GM21367 (cell line): Measurements from ENCODE around the gene RYR2.

Source experiments
- ATAC-seq: cut with Tn5 transposase; IDR thresholded peaks from one replicate; pipeline ENCODE4 v1.9.1; 2021; ENCODE audit not compliant: unreplicated experiment

Gene RYR2

GRCh38 chr1:237701534-237701933, 659.5 kb downstream of the RYR2 start:
- ATAC-seq, result no peak

GRCh38 chr1:237702161-237702560, 660.2 kb downstream of the RYR2 start:
- ATAC-seq, result no peak

DNA sequence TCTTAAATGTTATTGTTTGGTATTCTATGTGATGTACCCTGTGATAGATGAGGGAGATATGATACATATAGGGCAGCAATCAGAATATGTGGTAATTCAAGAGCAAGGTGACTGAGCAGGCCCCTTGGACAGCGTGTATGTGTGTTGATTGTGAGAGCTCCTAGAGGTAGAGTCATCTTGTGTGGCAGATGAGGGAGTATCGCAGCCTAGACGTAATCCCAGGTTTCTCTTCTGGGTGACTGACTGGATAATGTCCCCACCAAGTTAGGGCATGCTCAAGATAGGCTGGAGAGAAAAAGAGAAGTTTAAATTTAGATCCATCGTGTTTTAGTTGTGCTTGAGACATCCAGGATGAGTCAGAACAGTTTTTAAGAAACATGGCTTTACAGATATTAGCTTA, 663.5 kb downstream of the RYR2 start:
- ATAC-seq, result no peak

GRCh38 chr1:237709355-237709754, 667.4 kb downstream of the RYR2 start:
- no peak for ATAC-seq

DNA sequence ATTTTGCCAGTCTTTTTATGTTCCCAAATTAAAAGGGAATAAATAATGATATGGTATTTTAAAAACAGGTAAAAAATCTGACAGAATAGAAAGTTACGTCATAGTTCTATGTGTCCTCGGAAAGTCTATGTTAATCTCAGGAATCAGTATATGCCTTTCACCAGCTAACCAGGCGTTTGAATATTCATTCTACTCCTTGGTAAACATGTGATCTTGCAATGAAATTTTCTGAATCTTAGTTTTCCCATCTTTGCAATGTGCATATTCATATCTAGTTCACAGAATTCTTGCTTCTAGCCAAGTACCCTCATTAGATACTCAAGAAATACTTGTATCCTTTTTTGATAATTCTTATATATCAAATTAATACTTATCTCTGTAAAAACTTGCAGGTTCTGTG, 669.3 kb downstream of the RYR2 start:
- ATAC-seq, result no peak

- ATAC-seq, result no peak
These were observed 670.1 kb downstream of the RYR2 start for GRCh38 chr1:237712082-237712481.

DNA sequence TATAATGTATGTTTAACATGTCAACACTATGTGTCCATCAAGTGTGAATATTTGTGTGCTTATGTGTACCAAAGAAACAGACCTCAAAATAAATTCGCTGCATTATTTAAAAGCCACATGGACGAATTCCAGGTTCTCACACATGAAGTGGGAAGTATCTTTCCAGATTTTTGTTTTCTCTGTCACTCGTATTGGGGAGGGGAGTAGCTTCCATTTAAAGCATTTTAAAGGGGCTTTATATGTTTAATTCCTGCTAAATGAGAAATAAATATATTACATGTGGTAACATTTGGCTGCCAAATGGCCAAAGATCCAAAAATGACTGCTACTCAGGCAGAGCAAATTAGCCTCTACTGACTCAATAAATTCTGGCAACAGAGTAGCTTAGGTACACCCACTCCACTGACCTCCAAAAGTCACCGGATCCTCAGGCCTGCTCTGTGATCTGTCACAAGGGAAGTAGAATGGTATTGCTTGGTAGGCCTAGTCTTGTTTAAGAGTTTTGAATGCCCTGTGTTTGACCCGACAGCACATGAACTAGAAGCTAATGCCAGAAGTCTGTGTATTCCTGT, 670.7 kb downstream of the RYR2 start:
- no peak for ATAC-seq

GRCh38 chr1:237713916-237714315, 671.9 kb downstream of the RYR2 start:
- no peak for ATAC-seq

GRCh38 chr1:237717106-237717505, 675.1 kb downstream of the RYR2 start:
- ATAC-seq, result no peak

- ATAC-seq, result no peak
These were observed 688.9 kb downstream of the RYR2 start for GRCh38 chr1:237730826-237731350.

DNA sequence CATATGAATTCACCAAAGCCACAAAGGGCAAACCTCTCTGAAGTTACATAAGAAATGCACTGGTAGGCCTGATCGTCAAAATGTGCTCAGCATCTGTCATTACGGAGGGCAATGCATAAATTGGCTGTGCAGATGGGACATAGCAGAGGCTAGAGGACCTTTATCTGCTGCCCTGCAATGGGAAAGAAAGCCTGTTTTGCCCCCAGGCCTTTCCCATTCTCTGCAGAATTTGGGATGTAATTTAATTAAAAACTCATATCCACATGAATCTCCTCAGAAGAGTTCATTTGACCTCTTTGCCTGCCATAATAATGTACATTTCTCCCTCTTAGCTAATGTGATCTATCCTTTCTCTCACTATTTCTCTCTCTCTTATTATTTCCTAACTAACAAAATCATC, 690.7 kb downstream of the RYR2 start:
- no peak for ATAC-seq

DNA sequence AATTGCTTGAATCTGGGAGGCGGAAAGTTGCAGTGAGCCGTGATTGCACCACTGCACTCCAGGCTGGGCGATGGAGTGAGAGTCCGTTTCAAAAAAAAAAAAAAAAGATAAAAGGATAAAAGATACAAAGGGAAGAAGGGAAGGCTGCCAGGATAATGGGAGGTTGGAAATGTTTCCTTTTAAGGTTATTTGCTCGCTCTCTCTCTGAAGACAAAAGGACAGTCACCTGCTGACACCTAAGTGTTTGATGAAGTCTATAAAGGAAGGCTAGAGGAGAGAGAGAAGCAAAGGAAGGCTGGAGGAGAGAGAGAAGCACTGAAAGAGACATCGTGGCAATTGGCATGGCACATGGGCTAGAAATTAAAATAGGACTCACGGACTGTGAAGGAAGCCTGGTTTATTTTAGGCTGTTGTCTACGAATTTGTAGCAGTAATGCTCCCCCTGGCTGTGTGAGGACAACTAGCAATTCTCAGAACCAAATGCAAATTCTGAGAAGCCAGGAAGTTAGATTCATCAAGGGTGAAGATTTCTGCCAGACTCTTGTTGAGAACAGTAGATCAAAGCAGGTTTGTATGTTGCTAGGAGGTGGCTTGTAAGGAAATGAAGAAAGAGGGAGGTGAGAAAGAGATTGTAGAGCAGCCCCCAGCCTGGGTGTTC, 694.5 kb downstream of the RYR2 start:
- ATAC-seq, result no peak

DNA sequence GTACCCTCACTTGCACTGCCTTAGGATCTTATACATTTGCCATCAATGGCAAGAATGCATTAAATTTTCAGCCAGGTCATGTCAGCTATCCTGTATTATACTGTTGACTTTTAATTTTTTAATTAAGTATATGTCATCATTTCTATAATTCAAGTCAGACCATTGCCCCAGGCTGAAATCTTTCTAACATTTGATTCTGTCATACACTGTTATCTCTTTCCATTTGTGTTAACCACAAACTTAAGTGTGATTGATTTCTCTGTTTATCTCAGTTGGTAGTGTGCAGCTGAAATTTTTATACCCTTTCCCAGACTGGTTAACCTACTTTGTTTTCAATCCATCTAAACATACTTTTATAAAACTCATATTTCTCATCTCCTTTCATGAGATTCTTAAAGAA, 695.5 kb downstream of the RYR2 start:
- no peak for ATAC-seq

DNA sequence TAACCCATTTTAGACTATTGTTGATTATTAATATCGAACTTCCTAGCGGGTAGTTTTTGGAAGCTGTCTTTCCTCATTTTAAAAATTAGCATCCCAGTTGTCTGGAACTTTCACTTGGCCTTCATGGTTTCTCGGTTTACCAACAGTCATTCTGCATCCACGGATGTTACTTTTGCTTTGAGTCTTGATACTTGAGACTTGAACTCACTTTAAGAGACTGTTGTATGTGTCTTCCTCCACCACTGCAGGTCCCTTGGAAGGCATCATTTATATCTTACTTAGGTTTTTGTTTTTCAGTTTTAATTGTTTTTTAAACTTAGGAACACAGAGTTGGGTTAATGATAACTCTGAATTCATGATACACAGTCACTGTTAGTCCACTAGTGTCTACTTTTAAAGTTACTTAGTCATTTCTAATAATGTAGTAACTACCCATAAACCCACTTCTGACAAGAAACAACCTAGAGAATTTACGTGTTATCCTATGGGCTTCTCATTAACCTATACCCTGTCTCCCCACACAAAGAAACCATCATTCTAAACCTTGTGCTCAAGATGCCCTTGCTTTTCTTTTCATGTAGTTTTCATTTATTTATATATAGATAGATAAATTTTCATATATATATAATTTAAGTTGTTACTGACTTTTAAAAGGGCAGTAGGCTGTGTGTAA, 696.1 kb downstream of the RYR2 start:
- ATAC-seq, result no peak

GRCh38 chr1:237740846-237741245, 698.9 kb downstream of the RYR2 start:
- ATAC-seq, result no peak

GRCh38 chr1:237745545-237745944, 703.6 kb downstream of the RYR2 start:
- no peak for ATAC-seq

DNA sequence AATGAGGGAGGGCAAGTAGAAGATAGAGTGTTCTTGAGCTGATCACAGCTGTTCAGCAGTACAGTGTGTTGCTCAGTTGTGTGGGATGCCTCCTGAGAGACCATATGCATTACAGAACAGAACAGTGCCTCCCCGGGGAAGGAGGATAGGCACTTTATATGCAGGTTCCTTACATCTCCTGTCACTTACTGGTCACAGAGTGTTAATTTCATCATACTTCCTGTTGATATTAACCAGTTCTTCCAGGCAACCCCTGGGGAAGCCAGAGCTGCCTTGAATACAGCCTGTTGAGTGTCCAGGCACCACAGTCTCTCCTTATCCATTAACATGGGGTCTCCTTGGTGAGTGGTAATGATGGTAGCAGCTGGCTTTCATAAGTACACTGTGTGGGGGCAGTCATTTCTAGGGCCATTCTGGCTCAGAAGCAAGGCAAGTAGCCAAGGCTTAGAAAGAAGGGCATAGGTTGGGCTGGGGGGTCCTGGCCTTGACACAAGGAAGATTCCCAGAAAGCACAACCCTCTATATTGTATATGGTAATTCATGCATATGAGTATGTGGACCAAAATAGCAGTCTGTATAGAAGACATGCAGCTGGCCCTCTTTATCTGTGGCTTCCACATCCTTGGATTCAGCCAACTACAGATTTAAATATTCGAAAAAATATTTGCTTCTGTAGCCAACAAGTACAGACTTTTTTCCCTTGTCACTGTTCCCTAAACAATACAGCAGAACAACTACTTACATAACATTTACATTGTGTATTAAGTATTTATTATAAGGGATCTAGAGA, 706.4 kb downstream of the RYR2 start:
- ATAC-seq, result no peak

GRCh38 chr1:237749122-237749521, 707.1 kb downstream of the RYR2 start:
- no peak for ATAC-seq

DNA sequence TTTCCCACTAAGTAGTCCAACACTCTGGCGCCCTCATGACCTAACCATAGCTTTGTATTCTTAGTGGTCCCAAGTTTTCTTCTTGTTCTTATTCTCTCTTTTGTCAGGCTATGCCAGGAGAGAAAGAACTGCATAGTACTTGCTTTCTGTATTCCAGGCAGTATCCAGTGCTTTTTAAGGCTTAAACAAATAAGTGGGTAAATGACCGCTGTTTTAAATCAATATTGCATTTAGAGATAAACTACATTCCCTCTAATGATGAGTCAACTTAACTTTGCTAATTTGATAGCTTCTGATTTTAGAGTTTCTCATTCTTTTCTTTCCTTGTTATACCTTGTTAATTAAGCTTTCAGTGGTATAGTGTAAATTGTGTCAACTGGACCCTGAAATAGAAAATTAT, 709.1 kb downstream of the RYR2 start:
- no peak for ATAC-seq

DNA sequence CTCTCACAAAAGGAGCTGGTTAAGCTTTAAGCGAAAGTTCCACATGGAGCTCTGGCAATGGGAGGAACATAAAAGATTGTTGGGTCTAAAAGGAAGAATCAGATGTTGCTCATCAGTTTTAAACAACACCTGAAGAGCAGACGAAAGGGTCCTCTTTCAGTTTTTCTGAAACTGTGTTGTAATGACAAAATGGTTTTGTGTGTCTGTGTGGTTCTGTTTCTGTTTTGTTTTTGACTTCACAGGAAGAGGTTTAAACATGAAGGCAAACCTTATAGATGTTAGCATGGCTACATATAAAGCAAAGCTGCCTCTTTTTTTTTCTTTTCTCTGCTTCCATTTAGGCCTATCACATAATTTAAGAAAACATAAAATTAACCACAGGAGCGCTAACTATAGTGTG, 712.6 kb downstream of the RYR2 start:
- ATAC-seq, result no peak

- ATAC-seq, result no peak
These were observed 714.5 kb downstream of the RYR2 start for GRCh38 chr1:237756304-237756967.
